Activated T-cell treated with anti-CD3 and anti-CD28 coated beads for 24 hours (primary cell): ENCODE results near the gene FGF12.

ENCODE experiments used
- DNase-seq: peaks from one replicate; pipeline ENCODE4 v3.0.0-alpha.2; 2020; ENCODE audit warnings: low read depth

FGF12 gene

GRCh38 chr3:192339214-192339613, 388.1 kb downstream of the FGF12 start:
- DNase-seq, result no peak

GRCh38 chr3:192336286-192336685, 391.1 kb downstream of the FGF12 start:
- no peak for DNase-seq

DNA sequence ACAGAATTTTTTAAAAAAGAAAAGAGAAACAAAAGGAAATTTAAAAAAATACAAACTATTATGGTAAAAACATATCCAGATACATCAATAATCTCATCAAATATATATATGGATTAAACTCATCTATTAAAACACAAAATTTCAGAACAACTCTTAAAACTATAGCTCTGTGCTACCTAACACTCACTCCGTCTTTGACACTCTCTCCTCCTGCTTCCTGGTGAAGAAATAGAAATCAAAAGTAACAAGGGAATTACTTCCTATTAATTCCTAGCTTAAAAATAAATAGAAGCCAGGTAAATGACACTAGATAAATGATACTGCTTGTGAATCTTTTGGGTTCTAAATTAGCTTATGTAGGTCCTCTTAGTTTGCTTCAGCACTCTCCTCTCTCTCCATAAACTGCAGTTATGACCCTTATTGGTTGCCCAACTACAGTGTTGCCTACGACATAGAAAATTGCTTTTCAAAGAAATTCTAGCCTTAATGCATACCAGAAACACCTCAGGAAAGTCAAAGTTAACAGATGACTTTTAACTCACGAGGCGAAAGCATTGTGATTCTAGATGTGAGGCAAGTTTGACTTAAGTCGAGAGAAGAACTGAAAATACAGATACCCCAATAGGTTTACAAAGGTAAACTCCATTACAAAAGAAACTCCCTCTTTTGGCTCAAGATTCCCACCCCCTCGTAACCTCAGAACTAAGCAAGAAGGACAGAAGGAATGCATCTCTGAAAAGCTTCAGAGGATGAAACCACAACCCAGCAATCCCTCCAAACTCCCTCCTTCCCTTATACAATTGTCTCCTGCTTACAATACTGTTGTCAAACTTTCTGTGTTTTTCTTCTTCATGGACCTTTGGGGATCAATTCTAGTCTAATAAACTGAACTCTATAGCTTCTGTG, 394.7 kb downstream of the FGF12 start:
- DNase-seq, result no peak

DNA sequence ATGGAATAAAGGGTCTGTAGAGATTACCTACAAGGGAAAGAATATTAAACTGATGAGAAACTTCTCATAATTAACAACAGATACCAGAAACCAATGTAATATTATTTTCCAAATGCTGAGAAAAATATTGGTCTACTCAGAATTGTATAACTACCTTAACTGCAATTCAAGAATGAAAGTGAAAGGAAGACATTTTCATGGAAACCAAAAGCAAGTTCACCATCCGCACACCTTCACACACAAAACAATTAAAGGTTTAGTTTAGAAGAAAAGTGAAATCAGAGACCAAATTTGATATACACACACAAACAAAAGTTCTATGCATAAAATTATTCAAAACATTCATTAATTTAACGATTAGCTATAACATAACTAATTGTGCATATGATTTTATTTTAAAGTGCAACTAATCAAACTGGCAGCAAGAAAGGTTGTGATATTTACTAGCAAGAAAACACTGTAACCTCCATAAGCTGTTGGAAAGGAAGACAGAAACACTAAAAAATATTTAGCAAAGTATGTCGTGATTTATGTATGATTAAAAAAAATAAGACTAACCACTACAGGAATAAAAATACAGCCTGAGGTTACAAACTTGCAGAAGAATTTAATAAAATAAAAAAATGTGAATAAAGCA, 395.5 kb downstream of the FGF12 start:
- no peak for DNase-seq

- DNase-seq, result no peak
These were observed 400.7 kb downstream of the FGF12 start for GRCh38 chr3:192326656-192327055.

- no peak for DNase-seq
These were observed 409.8 kb downstream of the FGF12 start for GRCh38 chr3:192317564-192317963.

DNA sequence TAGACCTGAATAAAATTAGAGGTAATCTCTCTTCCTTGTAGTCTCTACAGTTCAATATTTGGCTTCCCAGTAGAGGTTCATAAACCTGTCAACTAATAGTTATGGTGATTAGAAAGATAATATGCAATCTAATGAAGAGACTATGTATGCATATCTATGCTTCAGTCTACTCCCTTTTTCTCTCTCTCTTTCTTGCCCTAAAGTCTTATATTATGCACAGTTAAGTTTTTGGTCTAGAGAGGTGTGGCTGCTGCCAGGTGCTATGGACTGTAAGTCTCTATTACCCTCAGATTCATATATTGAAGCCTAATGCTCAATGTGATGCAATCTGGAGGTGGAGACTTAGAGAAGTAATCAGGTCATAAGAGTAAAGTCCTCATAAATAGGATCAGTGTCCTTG, 413.7 kb downstream of the FGF12 start:
- no peak for DNase-seq

DNA sequence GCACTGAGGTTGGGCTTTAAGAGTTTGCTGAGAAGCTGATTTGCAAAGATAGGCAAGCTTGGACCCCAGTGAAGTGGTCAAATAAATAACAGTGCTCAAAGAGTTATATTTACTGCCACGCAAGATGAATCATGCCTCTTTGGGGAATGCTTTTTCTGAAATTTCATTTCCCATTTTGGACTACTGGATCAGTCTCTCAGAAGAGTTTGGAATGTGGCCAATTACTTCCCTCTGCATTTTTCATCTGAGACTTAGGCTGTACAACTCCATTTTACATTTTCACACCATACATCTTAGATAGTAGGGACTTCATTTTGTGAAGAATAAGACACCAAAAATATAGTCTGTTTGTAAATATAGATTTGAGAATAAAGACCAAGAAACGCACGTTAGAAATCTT, 419.7 kb downstream of the FGF12 start:
- DNase-seq, result no peak

DNA sequence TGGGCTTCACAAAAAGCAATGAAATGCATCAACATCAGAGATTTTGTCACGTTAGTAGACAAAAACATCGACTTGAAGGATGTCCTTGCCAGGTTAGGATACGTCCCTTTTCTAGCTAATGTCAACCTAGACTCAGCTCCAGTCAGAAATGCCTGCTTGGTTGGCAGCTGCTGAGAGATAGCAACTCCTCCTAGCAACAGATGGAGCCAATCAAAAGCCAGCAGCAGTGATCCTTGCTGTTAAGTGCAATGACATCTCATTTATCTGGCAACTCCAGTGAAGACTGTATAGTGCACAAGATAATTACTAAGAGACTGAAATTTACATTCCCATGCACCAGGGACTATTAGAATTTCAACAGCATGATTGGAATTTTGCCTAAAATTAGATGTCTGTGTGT, 424.1 kb downstream of the FGF12 start:
- DNase-seq, result no peak

- no peak for DNase-seq
These were observed 424.6 kb downstream of the FGF12 start for GRCh38 chr3:192302721-192303120.

DNA sequence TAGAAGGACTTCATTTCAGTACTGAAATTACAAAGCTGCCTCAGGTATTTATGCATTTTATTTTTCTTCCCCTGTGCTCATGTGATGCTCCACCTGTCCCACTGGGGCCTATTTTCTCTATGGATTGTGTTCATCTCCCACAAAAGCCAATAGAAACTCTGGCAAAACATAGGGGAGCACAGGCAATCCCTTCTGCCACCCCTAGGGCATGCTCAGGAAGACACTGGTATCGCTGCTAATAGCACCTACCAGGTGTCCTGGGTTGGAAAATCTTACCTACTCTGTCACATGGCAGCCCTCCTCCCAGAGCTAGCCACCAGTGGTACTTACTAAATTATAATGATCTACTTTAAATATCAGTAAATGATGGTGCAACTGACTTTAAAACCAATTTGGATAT, 427.4 kb downstream of the FGF12 start:
- DNase-seq, result no peak

- DNase-seq, result no peak
These were observed 430.5 kb downstream of the FGF12 start for GRCh38 chr3:192296845-192297244.

- DNase-seq, result no peak
These were observed 442.8 kb downstream of the FGF12 start for GRCh38 chr3:192284443-192285072.

DNA sequence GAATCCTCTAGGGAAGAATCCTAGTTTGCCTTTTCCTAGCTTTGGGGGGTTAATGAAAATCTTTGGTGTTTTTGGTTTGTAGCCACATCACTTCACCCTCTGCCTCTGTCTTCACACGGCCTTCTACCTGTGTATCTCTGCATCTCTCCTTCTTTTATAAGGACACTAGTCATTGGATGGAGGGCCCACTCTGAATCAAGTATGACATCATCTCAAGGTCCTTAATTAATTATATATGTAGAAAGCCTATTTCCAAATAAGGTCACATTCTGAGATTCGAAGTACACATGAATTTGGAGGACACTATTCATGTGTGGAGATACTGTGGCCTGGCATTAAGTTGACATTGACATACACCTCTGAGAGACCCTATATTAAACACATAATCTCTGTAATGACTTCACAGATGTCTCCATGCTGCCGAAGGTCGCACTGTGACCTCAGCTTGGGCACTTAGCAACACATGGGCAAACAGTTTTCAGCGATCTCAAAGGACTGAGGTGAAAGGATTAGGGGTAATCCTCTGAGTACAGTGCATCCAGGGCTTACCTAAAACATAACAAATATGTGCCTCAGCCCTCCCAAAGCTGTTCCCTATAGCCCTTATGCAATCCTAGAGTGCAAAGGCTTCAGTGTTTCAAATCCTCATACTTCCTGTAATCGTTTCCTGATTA, 446.0 kb downstream of the FGF12 start:
- no peak for DNase-seq

- DNase-seq, result no peak
These were observed 447.7 kb downstream of the FGF12 start for GRCh38 chr3:192279664-192280063.

DNA sequence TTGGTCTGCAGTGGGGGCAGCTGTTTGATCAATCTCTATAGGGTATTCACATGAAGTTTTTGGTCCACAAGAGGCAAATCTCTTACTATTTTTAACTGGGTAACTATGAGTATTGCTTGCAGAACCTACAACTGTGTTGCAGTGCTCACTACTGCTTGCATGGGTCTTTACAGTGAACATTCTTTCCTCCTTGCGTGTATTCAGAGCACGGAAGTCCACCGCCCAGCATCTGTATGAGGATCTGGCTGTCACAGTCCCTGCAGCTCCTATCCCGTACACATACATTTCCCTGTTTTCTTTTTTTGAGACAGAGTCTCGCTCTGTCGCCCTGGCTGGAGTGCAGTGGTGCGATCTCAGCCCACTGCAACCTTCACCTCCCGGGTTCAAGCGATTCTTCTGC, 449.9 kb downstream of the FGF12 start:
- DNase-seq, result no peak

- no peak for DNase-seq
These were observed 451.5 kb downstream of the FGF12 start for GRCh38 chr3:192275741-192276355.

- DNase-seq, result no peak
These were observed 453.7 kb downstream of the FGF12 start for GRCh38 chr3:192273697-192274010.

DNA sequence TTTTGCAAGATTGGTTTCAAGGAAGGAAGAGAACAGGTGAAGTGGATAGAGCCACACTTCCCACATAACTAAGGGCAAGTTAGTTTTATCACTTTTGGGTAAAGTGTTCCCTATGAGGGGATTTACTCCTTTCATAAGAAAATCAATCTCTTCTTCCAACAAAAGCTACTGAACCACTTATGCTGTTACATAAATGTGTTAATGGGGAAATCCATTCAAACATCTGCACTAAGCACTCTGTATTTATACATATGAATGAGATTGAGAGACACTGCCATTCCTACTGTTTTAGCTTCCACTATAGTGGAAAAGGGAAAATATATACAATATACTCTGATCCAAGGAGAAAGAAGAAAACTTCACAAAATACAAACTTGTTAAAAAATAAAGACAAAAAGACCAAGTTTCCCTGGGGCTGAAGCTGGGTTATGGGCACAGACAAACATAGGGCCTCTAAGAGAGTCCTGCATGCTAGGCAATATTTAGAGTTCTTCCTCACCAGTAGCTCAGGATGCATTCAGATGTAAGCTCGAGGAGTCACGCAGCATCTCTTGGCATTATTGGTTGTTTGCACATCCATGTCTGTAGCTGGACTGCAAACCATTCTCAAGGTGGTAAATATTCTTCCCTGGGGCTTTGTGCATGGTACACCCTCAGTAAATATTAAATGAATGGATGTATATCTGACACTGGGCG, 454.2 kb downstream of the FGF12 start:
- no peak for DNase-seq

DNA sequence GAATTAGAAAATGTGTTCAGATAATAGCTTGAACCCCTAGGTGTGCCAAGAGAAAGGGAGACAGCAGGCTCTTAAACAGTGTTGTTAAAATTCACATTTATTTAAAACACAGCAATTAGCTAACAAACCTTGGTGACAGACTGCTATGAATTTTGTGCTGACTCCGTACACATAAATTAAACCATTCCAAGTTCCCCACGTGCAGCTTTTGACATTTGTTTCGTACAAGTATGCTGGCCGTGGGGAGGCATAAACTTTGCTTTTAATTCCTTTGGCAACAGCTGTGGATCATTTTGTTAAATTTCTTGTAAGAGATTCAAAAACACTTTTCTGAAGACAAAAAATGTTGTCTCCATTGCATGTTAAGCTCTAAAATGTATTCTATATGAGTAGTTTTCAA, 465.3 kb downstream of the FGF12 start:
- no peak for DNase-seq

GRCh38 chr3:192261135-192261534, 466.2 kb downstream of the FGF12 start:
- no peak for DNase-seq
